Adrenal gland (tissue), 12 donors: ENCODE measurements around the gene TULP1. TPM values are rescaled to one million over a fixed set of nuclear protein-coding genes. Genes with fewer than 3 reads are reported as not detected.

ENCODE experiments used
- DNase-seq, 7 donors: peaks; one replicate each; pipeline ENCODE4 v3.0.0-alpha.2; 2019 to 2020
- H3K27ac ChIP-seq, 5 donors: fragments of 200-600 bp; sonication (generic) in 4 of 5; 1 replicate in 3 of 5; 2 replicates in 2 of 5; pipeline versions ENCODE4 v1.5.1 to v1.8.0; 2016 to 2020; ENCODE audit warnings: mild to moderate bottlenecking in 1 of 5
- H3K27me3 ChIP-seq: fragments of 200-600 bp; 2 replicates; pipeline ENCODE4 v1.8.0; 2021
- H3K36me3 ChIP-seq, 2 donors: fragments of 200-600 bp; replicated peaks in 1 of 2; 1 replicate in 1 of 2; 2 replicates in 1 of 2; pipeline versions ENCODE4 v1.5.1 to v1.8.0; 2018 to 2022
- H3K4me1 ChIP-seq, 2 donors: fragments of 200-600 bp; replicated peaks in 1 of 2; 1 replicate in 1 of 2; 2 replicates in 1 of 2; pipeline versions ENCODE4 v1.5.1 to v1.8.0; 2018 to 2021
- H3K4me3 ChIP-seq, 4 donors: fragments of 200-600 bp; sonication (generic) in 3 of 4; one replicate each; pipeline ENCODE4 v1.5.1; 2016 to 2018
- H3K9me3 ChIP-seq, 3 donors: fragments of 200-600 bp; sonication (generic) in 1 of 3; replicated peaks in 1 of 3; 1 replicate in 2 of 3; 2 replicates in 1 of 3; pipeline versions ENCODE4 v1.5.1 to v1.8.0; 2016 to 2021
- CTCF ChIP-seq, 6 experiments: fragments of 450-650 bp in 4 of 6; fragments of 200-600 bp in 2 of 6; sonication (generic) in 1 of 6; IDR thresholded peaks; 1 replicate in 5 of 6; 2 replicates in 1 of 6; pipeline versions ENCODE4 v1.5.1 to v1.8.0; 2016 to 2021; ENCODE audit warnings: antibody characterized with exemption in 6 of 6, mild to moderate bottlenecking in 2 of 6, moderate library complexity in 1 of 6
- POLR2A ChIP-seq, 2 donors: fragments of 450-650 bp; IDR thresholded peaks; one replicate each; pipeline ENCODE4 v1.6.1; 2017; ENCODE audit warnings: antibody characterized with exemption in 2 of 2, mild to moderate bottlenecking in 2 of 2, moderate library complexity in 1 of 2
- WGBS, 4 donors: extraction: QIAGEN DNeasy Blood & Tissue Kit in 2 of 4; methylation state at CpG; one replicate each; pipeline versions ENCODE4 v1.1.5 to v1.1.7; 2013 to 2017; 5-methylcytosine and 5-hydroxymethylcytosine counted together
- intact Hi-C, 2 donors: fragments of 100-400 bp; cut with DNase I; formaldehyde crosslinking; loops; one replicate each; pipeline versions ENCODE4 v1.14.1 to v1.15.0; 2022 to 2023
- polyA plus RNA-seq, 3 donors: library from polyadenylated mRNA; stranded (reverse); fragments of 200-250 nt in 2 of 3; fragments of 350-450 nt in 1 of 3; fragmentation: Illumina TruSeq in 1 of 3; extraction: RNeasy Lipid Tissue Mini Kit (QIAGEN cat#74804) in 1 of 3; gene quantifications; one replicate each; pipeline ENCODE4 v1.2.3, GENCODE V29; 2013 to 2014
- total RNA-seq, 9 donors: library from RNA; depleted of rRNA in 4 of 9; stranded (reverse); fragments of >200 nt in 4 of 9; fragments of 120-200 nt in 1 of 9; fragmentation: NEBNext Ultra II Directional in 1 of 9; extraction: Animal tissue kit (Norgen Biotek cat#: 25700) in 1 of 9; gene quantifications; one replicate each; pipeline versions ENCODE4 v1.1.0 to v1.2.4, GENCODE V29; 2013 to 2023
- donor health status: healthy with polysubstance abuse.
- donor health status: Bipolar disorder and iron deficiency.
- donor health status: DM: yes; HTN: yes; CAD: no.
- donor health status: DM: no; HTN: no; CAD: no.
- donor health status: DM: no; HTN: no; CAD: no.
- donor health status: DM: yes; HTN: yes; CAD: no.

The TULP1 gene
- total and polyA plus RNA-seq, 12 donors = 0.06 to 0.80 (median 0.07) TPM; not detected in 9

- peaks cover 8 to 10% of the 10 kb centered on the region in 2 donors for H3K4me1 ChIP-seq
- H3K4me3 ChIP-seq = no peak overlapping the region
- no peaks in the 10 kb centered on the region for H3K27me3 ChIP-seq
- no peak for TF ChIP-seq CTCF (IDR thresholded peaks at IDR 0.05)
- no peak for TF ChIP-seq POLR2A (IDR thresholded peaks at IDR 0.05)
- H3K27ac ChIP-seq = no peak overlapping the region
- WGBS, 4 donors = 47 to 67% (median 49%) methylated on average over 8 of the region's 8 CpGs
- no peaks in the 10 kb centered on the region for H3K36me3 ChIP-seq
- no peaks in the 10 kb centered on the region for H3K9me3 ChIP-seq
- peak in 2 of 7 donors; percentile 46 to 57 for DNase-seq
- intact Hi-C loops = no loop called here
Measured at GRCh38 chr6:35481226-35481625, 31.5 kb downstream of the TULP1 start.

GRCh38 chr6:35480176-35480575 is 32.5 kb downstream of the TULP1 start:
- no peak for DNase-seq
- Histone ChIP-seq H3K9me3 (no peaks in the 10 kb centered on the region), H3K4me1 (peaks cover 3 to 10% of the 10 kb centered on the region in 2 donors), H3K36me3 (no peaks in the 10 kb centered on the region), H3K27ac (no peak overlapping the region), H3K27me3 (no peaks in the 10 kb centered on the region), H3K4me3 (no peak overlapping the region)
- TF ChIP-seq CTCF (IDR thresholded peaks at IDR 0.05) = no peak
- TF ChIP-seq POLR2A (IDR thresholded peaks at IDR 0.05) = no peak
- intact Hi-C loops = no loop called here
- WGBS, 4 donors = 94 to 96% (median 95%) methylated on average over 7 to 12 of the region's 12 CpGs

GRCh38 chr6:35478259-35478658 is 34.4 kb downstream of the TULP1 start:
- no peak overlapping the region for H3K4me3 ChIP-seq
- H3K27ac ChIP-seq = no peak overlapping the region
- intact Hi-C loops = no loop called here
- no peaks in the 10 kb centered on the region for H3K36me3 ChIP-seq
- no peak for TF ChIP-seq POLR2A (IDR thresholded peaks at IDR 0.05)
- no peak for TF ChIP-seq CTCF (IDR thresholded peaks at IDR 0.05)
- no peak for DNase-seq
- H3K9me3 ChIP-seq = no peaks in the 10 kb centered on the region
- no peaks in the 10 kb centered on the region for H3K27me3 ChIP-seq
- WGBS, 4 donors = 84 to 91% (median 88%) methylated on average over 7 of the region's 7 CpGs
- H3K4me1 ChIP-seq = peaks cover 0 to 11% of the 10 kb centered on the region in 2 donors

GRCh38 chr6:35477551-35478179 is 35.0 kb downstream of the TULP1 start:
- intact Hi-C loops = no loop called here
- Histone ChIP-seq H3K4me3 (no peak overlapping the region), H3K36me3 (no peaks in the 10 kb centered on the region), H3K27me3 (no peaks in the 10 kb centered on the region), H3K27ac (no peak overlapping the region), H3K4me1 (peaks cover 0 to 17% of the 10 kb centered on the region in 2 donors), H3K9me3 (no peaks in the 10 kb centered on the region)
- DNase-seq = no peak
- WGBS, 4 donors = 95 to 98% (median 97%) methylated on average over 5 of the region's 5 CpGs
- TF ChIP-seq POLR2A (IDR thresholded peaks at IDR 0.05) = no peak
- no peak for TF ChIP-seq CTCF (IDR thresholded peaks at IDR 0.05)
